OCI-LY7 (cell line): ENCODE data around the gene TTC33. TPM values are rescaled to one million over a fixed set of nuclear protein-coding genes. Genes with fewer than 3 reads are reported as not detected.

ENCODE experiments used
- BruUV-seq: library from RNA; stranded (reverse); fragments of 400-500 nt; replicated peaks from 2 replicates; lab custom pipeline; 2021; lab: Mats Ljungman, UMichigan
- CTCF ChIA-PET: fragments of 300-600 bp; sonication (Branson Sonifier 250); formaldehyde crosslinking; loops from one replicate; lab custom pipeline; 2022; ENCODE audit warnings: antibody characterized with exemption; ENCODE audit not compliant: unreplicated experiment; lab: Charles Lee
- POLR2A ChIA-PET: fragments of 300-600 bp; sonication (Branson Sonifier 250); formaldehyde crosslinking; loops from one replicate; lab custom pipeline; 2022; ENCODE audit warnings: antibody characterized with exemption; lab: Charles Lee
- DNase-seq: peaks from one replicate; pipeline ENCODE4 v3.0.0-alpha.2; 2015; ENCODE audit warnings: low spot score
- H2AFZ ChIP-seq: fragments of 200-600 bp; sonication (generic), shearing (Covaris generic); 2 replicates; pipeline ENCODE4 v1.6.1; 2014; ENCODE audit warnings: mild to moderate bottlenecking, antibody characterized with exemption, low read length, moderate library complexity
- H3K27ac ChIP-seq: fragments of 200-600 bp; sonication (generic); 2 replicates; pipeline ENCODE4 v1.5.1; 2014; ENCODE audit warnings: mixed run types, low read depth, mild to moderate bottlenecking, moderate library complexity, low read length, inconsistent platforms; ENCODE audit not compliant: poor library complexity, severe bottlenecking
- H3K36me3 ChIP-seq: fragments of 200-600 bp; sonication (generic); 2 replicates; pipeline ENCODE4 v1.6.1; 2014; ENCODE audit warnings: mild to moderate bottlenecking, antibody characterized with exemption, low read length, moderate library complexity, mixed read lengths; ENCODE audit not compliant: insufficient read depth
- H3K4me1 ChIP-seq: fragments of 200-600 bp; sonication (generic); 2 replicates; pipeline ENCODE4 v1.5.1; 2014; ENCODE audit warnings: mild to moderate bottlenecking, low read length; ENCODE audit not compliant: insufficient read depth, poor library complexity, severe bottlenecking
- H3K4me2 ChIP-seq: fragments of 200-600 bp; sonication (generic); 2 replicates; pipeline ENCODE4 v1.6.1; 2014; ENCODE audit warnings: mild to moderate bottlenecking, low read length
- H3K4me3 ChIP-seq: fragments of 200-600 bp; sonication (generic); 2 replicates; pipeline ENCODE4 v1.5.1; 2014; ENCODE audit warnings: mild to moderate bottlenecking, low read depth, low read length; ENCODE audit not compliant: poor library complexity, severe bottlenecking
- H3K79me2 ChIP-seq: fragments of 200-600 bp; sonication (generic); 2 replicates; pipeline ENCODE4 v1.6.1; 2016; ENCODE audit warnings: low read depth, mild to moderate bottlenecking, low read length, moderate library complexity, mixed read lengths; ENCODE audit not compliant: insufficient read depth
- H3K9me2 ChIP-seq: fragments of 200-600 bp; sonication (generic); 2 replicates; pipeline ENCODE4 v1.6.1; 2016; ENCODE audit warnings: mild to moderate bottlenecking, low read length, mixed read lengths; ENCODE audit not compliant: insufficient read depth
- H3K9me3 ChIP-seq: fragments of 200-600 bp; sonication (generic); 2 replicates; pipeline ENCODE4 v1.6.1; 2014; ENCODE audit warnings: mild to moderate bottlenecking, mixed run types, low read length, mixed read lengths
- H4K20me1 ChIP-seq: fragments of 200-600 bp; sonication (generic); 2 replicates; pipeline ENCODE4 v1.6.1; 2014; ENCODE audit warnings: mild to moderate bottlenecking, antibody characterized with exemption, low read length, moderate library complexity, mixed read lengths; ENCODE audit not compliant: insufficient read depth
- EZH2phosphoT487 ChIP-seq: fragments of 200-600 bp; sonication (generic); IDR thresholded peaks from 2 replicates; pipeline ENCODE4 v1.6.1; 2018; ENCODE audit warnings: low read depth, borderline replicate concordance, mild to moderate bottlenecking, mixed run types, antibody characterized with exemption, low read length, moderate library complexity, mixed read lengths
- intact Hi-C: fragments of 100-400 bp; cut with micrococcal nuclease; formaldehyde crosslinking; loops from one replicate; pipeline ENCODE4 v1.10.0; 2022; ENCODE audit not compliant: unreplicated experiment
- total RNA-seq, 2 experiments: library from RNA; depleted of rRNA in 1 of 2; stranded (reverse); fragments of >200 nt in 1 of 2; shearing (Covaris generic) in 1 of 2; gene quantifications; 2 replicates each; pipeline ENCODE4 v1.2.3, GENCODE V29; 2014 to 2022
- TF ChIP-seq, protein P1 (sequence below): fragments of 200-600 bp; sonication (generic); conservative IDR thresholded peaks from 2 replicates; pipeline ENCODE4 v1.5.1; 2014; ENCODE audit warnings: mild to moderate bottlenecking, antibody characterized with exemption, low read length, moderate library complexity, mixed read lengths

The TTC33 gene
- total RNA-seq, 2 experiments from 2014 or later: 15.9 to 20.5 TPM

DNA sequence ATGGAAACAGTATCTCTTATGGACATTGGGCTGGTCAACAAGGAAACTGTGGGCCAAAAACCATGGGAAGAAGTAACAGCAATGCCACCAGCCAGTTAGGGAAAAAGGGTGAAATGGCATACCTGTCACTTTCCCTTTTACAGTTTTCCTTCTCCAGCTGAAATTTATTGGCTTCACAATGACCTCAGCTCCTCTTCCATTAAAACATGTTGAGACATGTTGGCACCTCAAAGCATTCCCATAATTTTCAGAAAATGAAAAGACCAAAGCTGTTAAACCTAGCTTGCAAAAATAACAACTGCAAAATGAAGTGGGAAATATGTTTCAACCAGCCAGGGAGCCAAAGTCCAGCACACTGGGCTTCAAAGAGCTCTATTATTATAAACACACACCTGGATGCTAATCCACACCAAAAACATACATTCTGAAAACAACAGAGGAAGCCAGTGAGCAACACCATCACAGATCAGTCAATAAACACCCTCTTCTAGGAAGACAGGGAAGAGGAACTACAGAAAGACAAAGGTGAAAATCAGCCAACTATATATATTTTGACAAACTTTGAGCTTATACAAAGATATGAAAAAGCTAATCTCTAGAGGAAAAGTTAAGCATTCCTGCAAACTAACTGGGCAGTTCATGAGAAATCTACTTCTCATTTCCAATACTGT lies 154.4 kb downstream of the TTC33 start:
- H3K9me2 ChIP-seq: no peaks in the 10 kb centered on the region
- TF ChIP-seq EZH2phosphoT487: no peak
- TF ChIP-seq, protein P1, sequence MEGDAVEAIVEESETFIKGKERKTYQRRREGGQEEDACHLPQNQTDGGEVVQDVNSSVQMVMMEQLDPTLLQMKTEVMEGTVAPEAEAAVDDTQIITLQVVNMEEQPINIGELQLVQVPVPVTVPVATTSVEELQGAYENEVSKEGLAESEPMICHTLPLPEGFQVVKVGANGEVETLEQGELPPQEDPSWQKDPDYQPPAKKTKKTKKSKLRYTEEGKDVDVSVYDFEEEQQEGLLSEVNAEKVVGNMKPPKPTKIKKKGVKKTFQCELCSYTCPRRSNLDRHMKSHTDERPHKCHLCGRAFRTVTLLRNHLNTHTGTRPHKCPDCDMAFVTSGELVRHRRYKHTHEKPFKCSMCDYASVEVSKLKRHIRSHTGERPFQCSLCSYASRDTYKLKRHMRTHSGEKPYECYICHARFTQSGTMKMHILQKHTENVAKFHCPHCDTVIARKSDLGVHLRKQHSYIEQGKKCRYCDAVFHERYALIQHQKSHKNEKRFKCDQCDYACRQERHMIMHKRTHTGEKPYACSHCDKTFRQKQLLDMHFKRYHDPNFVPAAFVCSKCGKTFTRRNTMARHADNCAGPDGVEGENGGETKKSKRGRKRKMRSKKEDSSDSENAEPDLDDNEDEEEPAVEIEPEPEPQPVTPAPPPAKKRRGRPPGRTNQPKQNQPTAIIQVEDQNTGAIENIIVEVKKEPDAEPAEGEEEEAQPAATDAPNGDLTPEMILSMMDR: no peak
- ChIA-PET POLR2A (interaction anchor here (0.6 to 3.0 kb wide), 4 partner anchors 11 to 454 kb away, joined by 4 to 13 read pairs (median 6); no protein-coding TSS in a partner anchor), CTCF (no interaction called here)
- H2AFZ ChIP-seq: peak overlapping the region; percentile 53; the same call in 1 of the 2 replicates
- 0 out of 2 replicates have a peak, but pooled peaks cover 7% of the 10 kb centered on the region for H3K9me3 ChIP-seq
- H3K4me2 ChIP-seq: peak overlapping the region; percentile 51
- peak; percentile 21 for DNase-seq
- H3K4me1 ChIP-seq: peaks cover 46% of the 10 kb centered on the region
- H4K20me1 ChIP-seq: no peaks in the 10 kb centered on the region
- intact Hi-C loops: no loop called here
- H3K4me3 ChIP-seq: no peak overlapping the region
- H3K36me3 ChIP-seq: no peaks in the 10 kb centered on the region
- H3K27ac ChIP-seq: no peak overlapping the region
- no peaks in the 10 kb centered on the region for H3K79me2 ChIP-seq
- no TSS peak for BruUV-seq

DNA sequence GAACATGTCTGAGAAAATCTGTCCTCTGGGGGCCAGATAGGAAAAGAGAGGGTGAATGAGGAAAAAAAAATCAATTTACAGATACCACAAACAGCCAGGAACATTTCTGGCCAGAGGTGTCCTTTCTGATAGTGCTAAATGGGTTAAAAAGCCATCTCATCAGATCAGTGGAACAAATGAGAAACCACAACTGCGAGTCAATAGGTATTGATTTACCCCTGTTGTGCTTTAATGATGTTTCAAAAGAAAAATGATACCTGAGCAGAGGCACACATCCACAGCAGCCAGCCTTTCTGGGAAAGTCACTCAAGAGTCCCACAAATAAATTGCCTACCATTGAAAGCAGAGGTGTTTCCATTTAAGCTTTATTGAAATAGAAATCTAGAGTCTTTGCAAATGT lies 155.4 kb downstream of the TTC33 start:
- no peaks in the 10 kb centered on the region for H4K20me1 ChIP-seq
- H3K9me3 ChIP-seq: 0 out of 2 replicates have a peak, but pooled peaks cover 7% of the 10 kb centered on the region
- CTCF ChIA-PET: no interaction called here
- H3K4me1 ChIP-seq: peaks cover 36% of the 10 kb centered on the region
- intact Hi-C loops: no loop called here
- POLR2A ChIA-PET: interaction anchor here (1.1 to 3.0 kb wide), 3 partner anchors 10 to 26 kb away, joined by 3 to 13 read pairs (median 7); no protein-coding TSS in a partner anchor
- no peaks in the 10 kb centered on the region for H3K79me2 ChIP-seq
- TF ChIP-seq, protein P1: no peak
- TF ChIP-seq EZH2phosphoT487: no peak
- no peak overlapping the region for H3K4me2 ChIP-seq
- BruUV-seq: no TSS peak
- no peak overlapping the region for H3K4me3 ChIP-seq
- no peaks in the 10 kb centered on the region for H3K9me2 ChIP-seq
- no peaks in the 10 kb centered on the region for H3K36me3 ChIP-seq
- no peak for DNase-seq
- no peak overlapping the region; the same call in 1 of the 2 replicates for H2AFZ ChIP-seq
- no peak overlapping the region for H3K27ac ChIP-seq

DNA sequence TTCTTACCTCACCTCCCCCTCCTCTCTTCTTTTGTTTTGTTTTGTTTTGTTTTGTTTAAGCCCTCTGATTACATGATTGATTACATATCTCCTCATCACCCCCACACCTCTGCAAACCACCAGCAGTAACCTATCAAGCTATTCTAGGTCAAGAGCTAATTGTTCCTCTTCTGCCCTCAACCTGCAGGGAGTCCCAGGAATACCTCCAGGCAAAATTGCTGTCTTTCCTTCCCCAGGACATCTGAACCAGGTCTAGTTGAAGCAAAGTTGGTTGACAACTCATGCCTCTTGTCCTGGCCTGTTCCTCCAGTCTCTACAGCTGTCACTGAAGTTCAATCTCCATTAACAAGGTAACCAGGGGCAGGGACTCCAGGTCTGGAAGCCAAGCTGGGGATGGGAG lies 156.1 kb downstream of the TTC33 start:
- Histone ChIP-seq H3K4me1 (peaks cover 30% of the 10 kb centered on the region), H3K79me2 (no peaks in the 10 kb centered on the region), H3K9me3 (0 out of 2 replicates have a peak, but pooled peaks cover 7% of the 10 kb centered on the region), H3K27ac (no peak overlapping the region), H3K9me2 (no peaks in the 10 kb centered on the region), H3K4me3 (no peak overlapping the region), H2AFZ (no peak overlapping the region), H3K36me3 (no peaks in the 10 kb centered on the region), H3K4me2 (no peak overlapping the region), H4K20me1 (no peaks in the 10 kb centered on the region)
- ChIA-PET POLR2A (interaction anchor here (0.7 to 3.0 kb wide), 6 partner anchors 9 to 185 kb away, joined by 3 to 13 read pairs (median 4); no protein-coding TSS in a partner anchor), CTCF (no interaction called here)
- intact Hi-C loops: no loop called here
- BruUV-seq: no TSS peak
- no peak for DNase-seq
- TF ChIP-seq, protein P1: no peak
- no peak for TF ChIP-seq EZH2phosphoT487
